ENCODE measurements around the gene KRTAP21-1. TPM values are rescaled to one million over a fixed set of nuclear protein-coding genes. Genes with fewer than 3 reads are reported as not detected.
A peak's percentile ranks its signal among the peaks of the same experiment; 100 is the strongest.
"Not testable (repeated sequence)": the region's sequence is repeated elsewhere in the genome, so short reads cannot be mapped to it uniquely, and the experiment has no call there.

The KRTAP21-1 gene
- not detected for total RNA-seq
- not detected for polyA plus RNA-seq

DNA sequence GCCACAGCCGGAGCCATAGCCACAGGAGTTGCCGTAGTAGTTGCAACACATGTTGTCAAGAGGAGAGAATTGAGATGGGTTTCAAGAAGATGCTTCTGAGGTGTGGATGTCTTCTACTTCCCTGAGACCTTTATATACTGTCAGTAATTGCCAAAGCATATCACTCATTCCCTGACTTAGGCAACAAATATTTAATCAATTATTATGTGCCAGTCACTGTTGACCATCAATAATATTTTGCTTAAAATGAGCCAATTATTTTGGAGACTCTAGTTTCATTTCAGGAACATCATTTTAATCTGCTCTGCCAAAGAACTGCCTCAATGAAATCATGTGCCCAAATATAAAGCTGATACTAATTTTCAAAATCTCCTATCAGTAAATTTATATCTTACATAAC lies at the start of gene KRTAP21-1:
Gene KRTAP21-1 (minus strand): TSS at position 101 of the 400 bp plus-strand sequence. CDS start 50 bp downstream, at position 51.
- H3K4me1 ChIP-seq; H3K27me3 ChIP-seq; H3K4me3 ChIP-seq; ATAC-seq; H3K36me3 ChIP-seq; H3K9me3 ChIP-seq; FAIRE-seq; H3K27ac ChIP-seq; DNase-seq; intact Hi-C loops (cut with DNase I): not testable (repeated sequence)
- 93 to 95% methylated on average over 2 of the region's 2 CpGs for WGBS, 2 donors

DNA sequence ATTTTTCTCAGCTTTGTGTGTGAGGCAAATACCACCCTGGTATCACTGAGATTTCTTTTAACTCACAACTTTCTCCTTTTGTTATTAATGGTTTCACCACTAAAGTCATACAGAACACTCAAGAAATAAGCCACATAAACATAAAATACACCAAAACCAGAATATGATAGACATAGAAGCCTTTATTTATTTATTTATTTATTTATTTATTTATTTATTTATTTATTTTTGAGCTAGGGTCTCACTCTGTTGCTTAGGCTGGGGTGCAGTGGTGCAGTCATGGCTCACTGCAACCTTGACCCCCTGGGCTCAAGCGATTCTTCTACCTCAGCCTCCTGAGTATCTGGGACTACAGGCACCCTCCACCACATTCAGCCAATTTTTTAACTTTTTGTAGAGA lies 45.4 kb upstream of the KRTAP21-1 start:
- Histone ChIP-seq H3K4me1 (no peaks in the 10 kb centered on the region), H3K4me3 (no peak overlapping the region), H3K27me3 (no peaks in the 10 kb centered on the region), H3K9me3 (no peaks in the 10 kb centered on the region), H3K36me3 (no peaks in the 10 kb centered on the region), H3K27ac (no peak overlapping the region)
- DNase-seq (no peak), ATAC-seq (no peak), FAIRE-seq (no peak)
- TF ChIP-seq, protein P1, sequence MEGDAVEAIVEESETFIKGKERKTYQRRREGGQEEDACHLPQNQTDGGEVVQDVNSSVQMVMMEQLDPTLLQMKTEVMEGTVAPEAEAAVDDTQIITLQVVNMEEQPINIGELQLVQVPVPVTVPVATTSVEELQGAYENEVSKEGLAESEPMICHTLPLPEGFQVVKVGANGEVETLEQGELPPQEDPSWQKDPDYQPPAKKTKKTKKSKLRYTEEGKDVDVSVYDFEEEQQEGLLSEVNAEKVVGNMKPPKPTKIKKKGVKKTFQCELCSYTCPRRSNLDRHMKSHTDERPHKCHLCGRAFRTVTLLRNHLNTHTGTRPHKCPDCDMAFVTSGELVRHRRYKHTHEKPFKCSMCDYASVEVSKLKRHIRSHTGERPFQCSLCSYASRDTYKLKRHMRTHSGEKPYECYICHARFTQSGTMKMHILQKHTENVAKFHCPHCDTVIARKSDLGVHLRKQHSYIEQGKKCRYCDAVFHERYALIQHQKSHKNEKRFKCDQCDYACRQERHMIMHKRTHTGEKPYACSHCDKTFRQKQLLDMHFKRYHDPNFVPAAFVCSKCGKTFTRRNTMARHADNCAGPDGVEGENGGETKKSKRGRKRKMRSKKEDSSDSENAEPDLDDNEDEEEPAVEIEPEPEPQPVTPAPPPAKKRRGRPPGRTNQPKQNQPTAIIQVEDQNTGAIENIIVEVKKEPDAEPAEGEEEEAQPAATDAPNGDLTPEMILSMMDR (IDR thresholded peaks at IDR 0.05): no peak
- intact Hi-C loops (cut with DNase I): no loop called here
- 92 to 100% methylated on average over 1 of the region's 1 CpG for WGBS, 2 donors

DNA sequence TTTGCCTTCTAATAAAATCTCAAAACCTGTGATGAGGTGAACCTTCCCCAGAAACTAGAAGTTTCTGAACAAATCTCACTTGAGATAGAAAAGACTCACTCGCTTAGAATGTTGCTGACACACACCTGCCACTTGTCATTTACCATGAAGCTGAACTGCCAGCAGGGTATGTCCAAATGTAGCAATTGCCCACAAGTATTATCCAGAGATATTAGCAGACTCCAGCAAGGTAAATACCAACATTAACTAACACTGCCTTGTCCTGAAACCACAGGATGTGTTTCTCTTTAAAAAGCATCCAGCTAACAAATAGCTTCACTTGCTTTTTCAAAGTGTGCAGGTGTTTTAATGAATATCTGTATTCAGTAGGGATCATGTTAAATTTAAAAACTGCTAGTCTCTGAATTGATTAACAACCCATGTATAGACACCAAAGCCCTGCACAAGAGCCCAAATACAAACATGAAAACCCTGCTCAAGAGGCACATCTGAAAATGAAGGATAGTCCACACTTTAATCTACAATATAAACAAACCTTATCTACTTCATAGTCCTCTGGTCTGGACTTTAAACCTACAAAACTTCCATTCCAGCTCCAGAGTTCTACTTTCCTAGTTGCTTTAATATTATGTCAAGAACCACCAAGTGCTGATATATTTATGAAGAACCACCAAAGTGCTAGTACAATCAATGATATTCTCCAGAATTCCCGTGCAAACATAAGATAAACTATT lies 38.5 kb upstream of the KRTAP21-1 start:
- no peak for DNase-seq
- H3K4me3 ChIP-seq: no peak overlapping the region
- FAIRE-seq: no peak
- no peak overlapping the region for H3K27ac ChIP-seq
- intact Hi-C loops (cut with DNase I): no loop called here
- no peaks in the 10 kb centered on the region for H3K36me3 ChIP-seq
- TF ChIP-seq, protein P1 (IDR thresholded peaks at IDR 0.05): no peak
- peaks cover 0 to 10% (median 0%) of the 10 kb centered on the region in 3 donors for H3K4me1 ChIP-seq
- H3K9me3 ChIP-seq: no peaks in the 10 kb centered on the region
- H3K27me3 ChIP-seq: no peaks in the 10 kb centered on the region
- 8 to 25% methylated on average over 2 of the region's 2 CpGs for WGBS, 2 donors
- peak; percentile 70 to 95 (median 81) for ATAC-seq

DNA sequence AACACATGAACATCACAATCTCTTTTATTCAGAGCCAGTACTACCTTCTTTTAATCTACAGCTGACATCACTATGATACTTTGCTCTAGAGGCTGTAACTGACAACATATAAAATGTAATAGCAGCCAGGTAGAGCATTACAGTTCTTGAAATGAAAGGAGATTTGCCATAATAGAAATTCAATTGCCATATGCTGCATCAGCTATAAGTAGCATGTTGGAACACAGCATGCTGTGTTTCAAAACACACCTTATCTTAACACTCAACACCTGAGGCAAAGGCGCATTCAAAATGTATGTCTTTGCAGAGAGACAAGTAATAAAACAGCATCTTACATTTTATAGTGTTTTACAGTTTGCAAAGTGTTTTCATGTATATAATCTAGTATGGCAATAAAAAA lies 24.0 kb upstream of the KRTAP21-1 start:
- intact Hi-C loops (cut with DNase I): no loop called here
- WGBS, 2 donors: 91 to 98% methylated on average over 1 of the region's 1 CpG
- Histone ChIP-seq H3K9me3 (no peaks in the 10 kb centered on the region), H3K27ac (no peak overlapping the region), H3K4me3 (no peak overlapping the region), H3K4me1 (no peaks in the 10 kb centered on the region), H3K27me3 (no peaks in the 10 kb centered on the region), H3K36me3 (no peaks in the 10 kb centered on the region)
- no peak for FAIRE-seq
- TF ChIP-seq, protein P1 (IDR thresholded peaks at IDR 0.05): no peak
- ATAC-seq: no peak
- no peak for DNase-seq

DNA sequence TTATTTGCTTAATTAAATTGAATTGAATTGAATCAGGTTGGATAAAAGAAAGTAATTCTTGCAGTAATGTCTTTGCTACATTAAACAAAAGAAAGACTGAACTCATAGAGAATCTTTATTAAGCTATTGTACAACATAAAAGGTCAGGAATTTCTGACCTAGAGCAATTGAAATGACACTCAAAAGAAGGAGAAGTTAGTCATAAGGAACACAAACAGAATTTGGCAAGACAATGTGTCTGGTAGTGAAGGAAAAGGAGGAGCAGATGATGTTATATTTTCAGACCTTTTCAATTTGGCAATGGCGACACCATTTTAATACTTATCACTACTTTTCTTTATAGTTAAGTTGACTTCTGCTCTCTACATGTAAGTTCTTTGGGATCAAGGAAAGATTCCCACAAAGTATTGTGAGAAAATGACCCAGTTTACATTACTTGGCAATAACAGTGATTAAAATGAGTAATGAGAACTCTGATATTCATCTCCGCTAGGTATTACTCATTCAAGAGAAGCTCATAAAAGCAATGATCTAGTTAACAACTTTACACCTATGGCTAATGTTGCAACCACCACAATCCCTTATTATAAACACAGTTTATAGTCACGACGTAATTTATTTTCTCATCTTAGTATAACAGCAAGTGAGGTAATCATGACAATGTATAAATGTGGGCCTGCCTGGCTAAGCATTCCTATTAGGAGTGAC lies 14.7 kb upstream of the KRTAP21-1 start:
- Histone ChIP-seq H3K4me1 (peaks cover 0 to 5% (median 0%) of the 10 kb centered on the region in 3 donors), H3K9me3 (no peaks in the 10 kb centered on the region), H3K27me3 (no peaks in the 10 kb centered on the region), H3K27ac (no peak overlapping the region), H3K36me3 (no peaks in the 10 kb centered on the region), H3K4me3 (no peak overlapping the region)
- FAIRE-seq (no peak), ATAC-seq (no peak), DNase-seq (no peak)
- intact Hi-C loops (cut with DNase I): no loop called here
- 91 to 94% methylated on average over 4 of the region's 4 CpGs for WGBS, 2 donors
- TF ChIP-seq, protein P1 (IDR thresholded peaks at IDR 0.05): no peak
